Ishikawa (cell line): ENCODE results near the gene TRAK1.

Source experiments
- MAX ChIP-seq: IDR thresholded peaks from 2 replicates; pipeline ENCODE4 v1.6.1; 2012
- NFIC ChIP-seq: IDR thresholded peaks from 2 replicates; pipeline ENCODE4 v1.6.1; 2012
- RAD21 ChIP-seq: IDR thresholded peaks from 2 replicates; pipeline ENCODE4 v1.6.1; 2012; ENCODE audit warnings: low read depth
- REST ChIP-seq: IDR thresholded peaks from 2 replicates; pipeline ENCODE4 v1.6.1; 2012; ENCODE audit warnings: low read depth, mild to moderate bottlenecking

- TF ChIP-seq REST: no peak
- no peak for TF ChIP-seq NFIC
- TF ChIP-seq MAX: no peak
- TF ChIP-seq RAD21: no peak
Measured at GRCh38 chr3:42166214-42166613, 75.1 kb downstream of the TRAK1 start.
